ENCODE measurements around the gene SLC27A5. TPM values are rescaled to one million over a fixed set of nuclear protein-coding genes. Genes with fewer than 3 reads are reported as not detected.

Gene SLC27A5
- total and polyA plus RNA-seq, 9 of the 15 experiments (the other 6 are each of a cell fraction or from before 2014, with no cell fraction given): 42.2 to 318 (median 64.7) TPM

- TF ChIP-seq PRDM10 (IDR thresholded peaks at IDR 0.05; ENCODE audit: partially characterized antibody): peak; percentile 87
- peak; percentile 36; the same call in 1 of the 2 replicates for TF ChIP-seq REST (IDR thresholded peaks at IDR 0.05; ENCODE audit: borderline replicate concordance)
- no peak for TF ChIP-seq REST (CRISPR knock-in tag; IDR thresholded peaks at IDR 0.05; ENCODE audit: low read depth)
- TF ChIP-seq HMGN3 (IDR thresholded peaks at IDR 0.05; ENCODE audit: borderline replicate concordance, extremely low read depth, insufficient read length, low read depth, low read length): peak; percentile 99
- TF ChIP-seq BRF2 (IDR thresholded peaks at IDR 0.05; ENCODE audit: borderline replicate concordance, insufficient read depth, insufficient read length): no peak
- TF ChIP-seq PCBP1 (IDR thresholded peaks at IDR 0.05; ENCODE audit: low read depth, low read length, poor library complexity, severe bottlenecking): no peak
- no peak for TF ChIP-seq NR0B1 (IDR thresholded peaks at IDR 0.05; ENCODE audit: partially characterized antibody)
- no peak for TF ChIP-seq ZNF165 (CRISPR knock-in tag; IDR thresholded peaks at IDR 0.05; ENCODE audit: borderline replicate concordance)
- no peak for TF ChIP-seq IRF2 (CRISPR knock-in tag; IDR thresholded peaks at IDR 0.05)
- TF ChIP-seq E2F3 (CRISPR knock-in tag; IDR thresholded peaks at IDR 0.05): no peak
- TF ChIP-seq TSC22D4 (tag; IDR thresholded peaks at IDR 0.05): no peak
Measured at GRCh38 chr19:58475714-58476497, 35.9 kb downstream of the SLC27A5 start, which contains the start of gene ZNF446 (continued).

Measured in K562 (cell line).